Subcutaneous adipose tissue (tissue), 4 donors: ENCODE measurements around the gene PSMD6. TPM values are rescaled to one million over a fixed set of nuclear protein-coding genes. Genes with fewer than 3 reads are reported as not detected.

Experiments used
- total RNA-seq, 4 donors: library from RNA; depleted of rRNA; stranded (reverse); fragments of >200 nt; gene quantifications; one replicate each; pipeline ENCODE4 v1.1.0, GENCODE V29; 2016
- TF ChIP-seq, protein P1 (sequence below): fragments of 450-650 bp; IDR thresholded peaks from one replicate; pipeline ENCODE4 v1.5.1; 2016; ENCODE audit warnings: low read depth, mild to moderate bottlenecking, control low read depth, antibody characterized with exemption, moderate library complexity

The PSMD6 gene
- total RNA-seq, 4 donors from 2014 or later = 51.8 to 89.0 (median 75.4) TPM

DNA sequence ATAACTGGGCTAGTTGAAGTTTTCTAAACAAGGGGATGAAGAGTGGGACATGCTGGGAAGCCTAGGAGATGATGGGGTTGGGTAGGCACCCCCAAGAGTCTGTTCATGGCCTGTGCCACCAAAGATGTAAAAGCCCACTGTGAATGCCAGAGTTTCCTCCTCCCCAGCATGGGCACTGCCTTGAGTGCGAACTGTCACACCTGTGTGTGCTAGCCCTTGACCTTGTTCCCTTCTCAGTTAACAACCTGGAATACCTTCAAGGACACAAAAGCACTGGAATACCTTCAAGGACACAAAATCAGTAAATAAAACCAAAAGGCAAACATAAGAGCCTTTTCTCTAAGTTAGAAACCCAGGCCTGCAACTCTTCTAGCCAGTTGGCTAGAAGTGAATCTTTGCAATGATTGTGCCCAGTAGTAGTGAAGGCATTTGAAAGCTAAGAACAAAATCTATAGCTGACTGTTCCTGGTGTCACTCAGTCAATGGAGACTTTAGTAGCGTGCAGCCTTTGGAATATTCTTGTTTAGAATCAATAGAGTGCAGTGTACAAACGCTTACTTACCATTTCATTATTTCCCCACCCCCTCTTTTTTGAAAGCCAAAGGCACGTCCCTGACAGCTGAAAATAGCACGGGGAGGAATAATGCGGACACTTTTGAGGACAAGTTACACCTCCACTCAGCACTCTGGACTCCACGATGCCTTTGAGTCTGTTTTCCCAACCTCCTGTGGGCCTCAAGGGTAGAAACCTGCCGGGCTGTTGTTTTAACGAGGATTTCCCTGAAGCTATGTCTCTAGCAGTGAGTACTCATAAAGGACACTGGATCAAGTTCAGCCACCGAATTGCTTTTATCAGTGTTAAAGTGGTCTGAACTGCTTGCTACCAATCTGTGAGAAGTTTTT is 24.2 kb downstream of the PSMD6 start:
- TF ChIP-seq, protein P1, sequence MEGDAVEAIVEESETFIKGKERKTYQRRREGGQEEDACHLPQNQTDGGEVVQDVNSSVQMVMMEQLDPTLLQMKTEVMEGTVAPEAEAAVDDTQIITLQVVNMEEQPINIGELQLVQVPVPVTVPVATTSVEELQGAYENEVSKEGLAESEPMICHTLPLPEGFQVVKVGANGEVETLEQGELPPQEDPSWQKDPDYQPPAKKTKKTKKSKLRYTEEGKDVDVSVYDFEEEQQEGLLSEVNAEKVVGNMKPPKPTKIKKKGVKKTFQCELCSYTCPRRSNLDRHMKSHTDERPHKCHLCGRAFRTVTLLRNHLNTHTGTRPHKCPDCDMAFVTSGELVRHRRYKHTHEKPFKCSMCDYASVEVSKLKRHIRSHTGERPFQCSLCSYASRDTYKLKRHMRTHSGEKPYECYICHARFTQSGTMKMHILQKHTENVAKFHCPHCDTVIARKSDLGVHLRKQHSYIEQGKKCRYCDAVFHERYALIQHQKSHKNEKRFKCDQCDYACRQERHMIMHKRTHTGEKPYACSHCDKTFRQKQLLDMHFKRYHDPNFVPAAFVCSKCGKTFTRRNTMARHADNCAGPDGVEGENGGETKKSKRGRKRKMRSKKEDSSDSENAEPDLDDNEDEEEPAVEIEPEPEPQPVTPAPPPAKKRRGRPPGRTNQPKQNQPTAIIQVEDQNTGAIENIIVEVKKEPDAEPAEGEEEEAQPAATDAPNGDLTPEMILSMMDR = no peak

GRCh38 chr3:63995086-63995485 is 28.2 kb downstream of the PSMD6 start:
- TF ChIP-seq, protein P1 = no peak

- TF ChIP-seq, protein P1 = no peak
These were observed 29.6 kb downstream of the PSMD6 start for GRCh38 chr3:63993653-63994079.

DNA sequence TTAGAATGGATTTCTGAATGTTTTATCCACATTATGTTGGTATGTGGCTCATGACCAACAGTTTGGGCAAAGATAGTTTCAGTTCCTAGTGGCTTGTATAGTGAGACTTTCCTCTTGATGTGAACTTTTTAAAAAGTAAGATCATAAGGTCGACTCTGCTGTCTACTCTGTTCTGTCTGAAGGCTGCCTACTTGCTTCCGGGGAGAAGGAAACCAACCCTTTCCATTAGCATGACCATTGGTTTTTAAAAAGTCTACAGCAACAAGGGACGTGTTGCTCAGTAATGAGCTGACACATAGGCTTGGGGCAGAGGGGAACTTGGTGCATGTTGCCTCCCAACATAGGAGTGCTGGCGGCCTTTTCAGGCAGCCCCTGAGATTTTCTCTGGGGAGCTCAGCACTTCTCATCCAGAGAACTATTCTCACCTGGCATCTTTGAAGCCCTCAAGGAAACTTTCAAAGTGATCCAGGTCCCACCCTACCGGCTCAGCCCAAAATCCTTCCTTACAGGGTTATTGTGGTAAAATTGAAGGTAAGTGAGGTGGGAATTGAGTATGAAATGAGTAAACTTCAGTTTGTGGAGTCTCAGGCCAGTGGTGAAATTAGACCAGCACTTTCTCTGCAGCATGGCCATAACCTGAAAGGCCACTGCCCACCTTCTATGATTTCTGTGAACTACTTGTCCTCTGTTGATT is 30.6 kb downstream of the PSMD6 start:
- TF ChIP-seq, protein P1 = no peak

GRCh38 chr3:63991666-63992065 is 31.6 kb downstream of the PSMD6 start:
- TF ChIP-seq, protein P1 = no peak

DNA sequence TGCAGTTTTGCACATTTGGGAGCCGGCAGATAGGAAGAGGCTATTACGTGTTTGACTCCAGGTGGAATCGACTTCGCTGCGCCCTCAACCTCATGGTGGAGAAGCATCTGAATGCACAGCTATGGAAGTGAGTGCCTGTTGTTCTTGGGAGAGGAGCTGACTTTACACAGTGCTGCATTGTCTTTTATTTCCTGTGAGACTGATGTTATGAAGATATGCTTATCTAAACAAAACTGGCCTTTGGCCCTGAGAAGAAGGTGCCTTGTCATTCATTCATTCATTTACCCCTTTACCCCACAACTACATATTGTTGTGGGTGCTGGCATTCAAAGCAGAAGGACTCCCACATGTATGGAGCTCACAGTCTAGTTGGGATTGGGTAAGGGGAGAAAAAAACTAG is 32.6 kb downstream of the PSMD6 start:
- TF ChIP-seq, protein P1 = no peak

GRCh38 chr3:63990204-63990603 is 33.1 kb downstream of the PSMD6 start:
- TF ChIP-seq, protein P1 = no peak
